Placental epithelial cell (primary cell): Measurements from ENCODE around the gene ZNF837. TPM values are rescaled to one million over a fixed set of nuclear protein-coding genes. Genes with fewer than 3 reads are reported as not detected.

Experiments used
- small RNA-seq: library from RNA; depleted of rRNA; stranded (forward); fragments of <200 nt; gene quantifications from one replicate; pipeline ENCODE3, GENCODE V24; 2012
- total RNA-seq: library from RNA; depleted of rRNA; stranded (reverse); fragments of >200 nt; gene quantifications from 2 replicates; pipeline ENCODE4 v1.2.3, GENCODE V29; 2012

ZNF837 gene
- 4.4 and 6.3 TPM in 2 replicates for total RNA-seq

GRCh38 chr19:58380662-58381459 is at the start of gene ZNF837:
Gene ZNF837, minus strand, starts transcription at chr19:58381030. Its CDS starts 11,698 bp downstream, at chr19:58369332.

GRCh38 chr19:58408152-58409009 is 27.6 kb upstream of the ZNF837 start, which contains the start of gene ZNF584:
Gene ZNF584, plus strand, starts transcription at chr19:58408649. Its CDS starts 499 bp downstream, at chr19:58409148.

DNA sequence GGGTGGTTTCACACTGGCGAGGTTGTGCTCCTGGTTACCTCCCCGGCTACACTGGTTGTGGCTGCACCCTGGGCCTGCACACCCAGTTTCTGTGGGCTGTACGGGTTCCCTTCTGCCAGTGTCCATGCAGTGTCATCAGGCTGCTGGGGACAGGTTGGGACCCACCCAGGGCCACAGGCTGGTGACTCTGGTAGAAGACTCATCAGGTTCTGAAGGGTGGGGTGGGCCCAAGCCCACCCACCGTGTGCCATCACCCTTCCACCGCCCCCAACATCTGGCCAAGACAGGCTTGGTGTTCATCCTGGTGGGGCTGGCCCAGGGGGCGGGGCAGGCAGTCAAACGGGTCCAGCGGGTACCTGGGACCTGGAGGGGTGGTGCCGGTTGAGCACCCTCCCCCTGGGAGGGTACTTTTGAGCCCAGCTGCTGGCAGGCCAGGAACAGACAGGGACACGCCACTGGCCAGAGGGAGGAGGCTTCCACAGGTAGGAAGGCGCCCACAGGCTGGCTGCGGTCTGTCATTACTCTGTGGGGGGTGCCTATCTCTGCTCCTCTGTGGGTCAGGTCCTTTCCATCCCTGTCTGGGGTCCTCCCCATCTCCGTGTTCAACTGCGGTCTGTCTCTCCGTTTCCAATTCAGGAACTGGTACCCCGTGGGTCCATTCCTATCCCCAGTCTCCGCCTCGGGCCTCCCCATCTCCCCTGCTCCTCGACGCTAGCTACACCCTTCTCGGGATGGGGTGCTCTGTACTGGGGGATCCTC is 14.6 kb upstream of the ZNF837 start, which contains the start of gene RNF225:
TSS of gene RNF225 (plus strand) at position 437 of the 759 bp plus-strand sequence. CDS start 434 bp downstream, outside the sequence.

GRCh38 chr19:58386576-58387337 is 5.9 kb upstream of the ZNF837 start, which contains the start of gene RPS5:
Gene RPS5, plus strand, starts transcription at chr19:58387269. Its CDS starts 869 bp downstream, at chr19:58388138.

GRCh38 chr19:58362272-58362994 is 18.4 kb downstream of the ZNF837 start, which contains the start of gene ZNF497:
Gene ZNF497, minus strand, starts transcription at chr19:58362751. Its CDS starts 5,116 bp downstream, at chr19:58357635.

DNA sequence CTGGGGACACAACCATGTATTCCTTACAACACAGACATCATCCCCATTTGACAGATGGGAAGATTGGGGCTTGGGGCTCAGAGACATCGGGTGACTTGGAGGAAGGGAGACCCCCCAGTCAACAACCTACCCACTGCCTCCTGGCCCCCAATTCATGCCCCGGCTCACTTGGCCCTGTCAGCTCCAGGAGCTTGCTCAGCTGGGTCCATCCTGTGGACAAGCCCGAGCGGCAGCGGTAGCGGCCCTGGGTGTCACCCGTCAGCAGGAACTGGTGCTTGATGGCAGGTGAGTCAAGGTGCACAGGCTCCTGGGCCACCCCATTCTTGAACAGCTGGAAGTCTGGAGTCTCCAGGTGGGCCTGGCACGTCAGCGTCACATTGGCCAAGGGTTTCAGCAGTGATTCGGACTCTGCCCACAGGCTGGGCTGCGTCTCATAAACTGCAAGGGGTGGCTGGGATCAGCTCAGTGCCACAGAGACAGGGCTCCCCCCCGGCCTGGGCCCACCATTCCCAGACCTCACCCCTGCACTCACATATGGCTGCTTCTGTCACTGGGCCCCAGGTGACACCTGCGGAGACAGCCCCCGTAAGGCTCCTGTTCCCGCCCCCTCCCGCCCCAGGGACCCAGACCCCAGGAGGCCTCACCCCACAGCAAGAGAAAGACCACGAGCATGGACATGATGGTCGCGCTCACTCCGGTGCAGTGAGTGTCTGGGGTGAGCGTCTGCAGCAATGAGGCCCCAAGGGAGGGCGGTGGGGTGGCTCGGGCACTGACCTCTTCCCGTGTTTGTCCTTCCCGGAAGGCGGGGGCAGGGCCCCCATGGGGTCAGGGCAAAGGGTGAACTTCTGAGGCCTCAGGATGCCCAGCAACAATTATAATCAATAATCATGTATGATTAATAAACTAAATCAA is 27.8 kb downstream of the ZNF837 start, which contains the start of gene A1BG:
TSS of gene A1BG (minus strand) at position 733 of the 912 bp plus-strand sequence. CDS start at position 678, 55 bp downstream.

GRCh38 chr19:58326914-58327726 is 53.7 kb downstream of the ZNF837 start, which contains the start of gene ZSCAN22:
Gene ZSCAN22, plus strand, starts transcription at chr19:58326994. Its CDS starts 7,809 bp downstream, at chr19:58334803.

Small RNA genes lying within 50 kb of the gene (small RNA-seq; reads per million reads assigned to genes)
- gene MIR4754, result not detected
- not detected for gene MIR6806
- gene RNA5SP473, result 0.09 reads per million

Other genes starting within 250 kb of the ZNF837 start
- 14.1 and 17.7 TPM in 2 replicates for gene ZNF329, start 230.2 kb downstream of the ZNF837 start, total RNA-seq
- 28.3 and 30.6 TPM in 2 replicates for gene ZNF274, start 198.0 kb downstream of the ZNF837 start, total RNA-seq
- 20.8 and 39.8 TPM in 2 replicates for gene ZNF544, start 152.1 kb downstream of the ZNF837 start, total RNA-seq
- gene ZNF8, start 102.1 kb downstream of the ZNF837 start, total RNA-seq, result 7.9 and 9.4 TPM in 2 replicates
- 33.4 and 35.5 TPM in 2 replicates for gene ERVK3-1, start 75.7 kb downstream of the ZNF837 start, total RNA-seq
- gene ZSCAN22, start 54.0 kb downstream of the ZNF837 start, total RNA-seq, result 5.5 and 6.6 TPM in 2 replicates
- 0.79 TPM in 1 of 2 replicates, not detected in the other for gene A1BG, start 27.5 kb downstream of the ZNF837 start, total RNA-seq
- gene ZNF497, start 18.3 kb downstream of the ZNF837 start, total RNA-seq, result 3.3 and 3.9 TPM in 2 replicates
- gene RPS5, start 6.2 kb upstream of the ZNF837 start, total RNA-seq, result 1,650 and 1,691 TPM in 2 replicates
- gene RNF225, start 14.6 kb upstream of the ZNF837 start, total RNA-seq, result 2.8 and 5.5 TPM in 2 replicates
- 13.2 and 17.3 TPM in 2 replicates for gene ZNF584, start 27.6 kb upstream of the ZNF837 start, total RNA-seq
- 12.6 and 14.6 TPM in 2 replicates for gene ZNF132, start 59.1 kb upstream of the ZNF837 start, total RNA-seq
- 13.3 and 14.6 TPM in 2 replicates for gene ZNF324B, start 70.6 kb upstream of the ZNF837 start, total RNA-seq
- 25.1 and 41.3 TPM in 2 replicates for gene ZNF324, start 86.0 kb upstream of the ZNF837 start, total RNA-seq
- gene ZNF446, start 95.3 kb upstream of the ZNF837 start, total RNA-seq, result 15.3 and 22.0 TPM in 2 replicates
- 4.4 and 6.3 TPM in 2 replicates for gene SLC27A5, start 131.0 kb upstream of the ZNF837 start, total RNA-seq
- 12.3 and 12.6 TPM in 2 replicates for gene ZBTB45, start 138.8 kb upstream of the ZNF837 start, total RNA-seq
- gene TRIM28, start 163.0 kb upstream of the ZNF837 start, total RNA-seq, result 414 and 576 TPM in 2 replicates
- gene CHMP2A, start 174.1 kb upstream of the ZNF837 start, total RNA-seq, result 65.1 and 108 TPM in 2 replicates
- 40.4 and 67.5 TPM in 2 replicates for gene UBE2M, start 177.6 kb upstream of the ZNF837 start, total RNA-seq
- gene MZF1, start 192.3 kb upstream of the ZNF837 start, total RNA-seq, result 31.6 and 42.0 TPM in 2 replicates